Measurements from ENCODE around the gene THAP3.

DNA sequence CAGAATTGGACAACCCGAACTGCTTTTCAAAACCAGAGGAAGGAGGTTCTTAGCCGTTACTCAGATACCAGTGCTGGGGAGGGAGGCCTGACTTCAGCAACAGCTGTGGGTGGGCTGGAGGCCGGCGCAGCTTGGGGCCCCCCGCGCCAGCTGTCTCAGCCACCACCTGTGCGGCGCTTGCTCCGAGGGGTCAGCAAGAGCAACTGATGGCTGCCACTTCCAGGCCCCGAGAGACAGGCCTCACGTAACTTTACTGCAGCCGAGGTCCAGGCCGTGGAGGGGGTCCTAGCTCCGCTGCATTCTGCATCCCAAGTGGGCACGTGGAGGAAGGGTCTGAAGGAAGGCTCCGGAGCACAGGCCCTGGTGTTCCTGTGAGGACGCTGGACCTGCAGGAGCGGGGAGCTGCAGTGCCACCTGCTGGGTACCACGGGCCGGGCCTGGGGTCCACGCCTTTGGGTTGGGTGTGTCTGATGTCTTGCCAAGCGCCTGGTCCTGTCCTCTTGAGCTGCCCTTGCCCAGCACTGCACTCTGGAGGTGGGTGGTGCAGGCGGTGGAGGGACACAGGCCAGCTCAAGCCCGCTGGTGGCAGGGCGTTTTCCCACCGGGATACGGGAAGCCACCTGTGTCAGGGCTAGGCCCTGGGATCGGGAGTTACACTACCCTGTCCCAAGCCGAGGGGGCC lies 9.8 kb downstream of the THAP3 start:
- TF ChIP-seq, protein P1, sequence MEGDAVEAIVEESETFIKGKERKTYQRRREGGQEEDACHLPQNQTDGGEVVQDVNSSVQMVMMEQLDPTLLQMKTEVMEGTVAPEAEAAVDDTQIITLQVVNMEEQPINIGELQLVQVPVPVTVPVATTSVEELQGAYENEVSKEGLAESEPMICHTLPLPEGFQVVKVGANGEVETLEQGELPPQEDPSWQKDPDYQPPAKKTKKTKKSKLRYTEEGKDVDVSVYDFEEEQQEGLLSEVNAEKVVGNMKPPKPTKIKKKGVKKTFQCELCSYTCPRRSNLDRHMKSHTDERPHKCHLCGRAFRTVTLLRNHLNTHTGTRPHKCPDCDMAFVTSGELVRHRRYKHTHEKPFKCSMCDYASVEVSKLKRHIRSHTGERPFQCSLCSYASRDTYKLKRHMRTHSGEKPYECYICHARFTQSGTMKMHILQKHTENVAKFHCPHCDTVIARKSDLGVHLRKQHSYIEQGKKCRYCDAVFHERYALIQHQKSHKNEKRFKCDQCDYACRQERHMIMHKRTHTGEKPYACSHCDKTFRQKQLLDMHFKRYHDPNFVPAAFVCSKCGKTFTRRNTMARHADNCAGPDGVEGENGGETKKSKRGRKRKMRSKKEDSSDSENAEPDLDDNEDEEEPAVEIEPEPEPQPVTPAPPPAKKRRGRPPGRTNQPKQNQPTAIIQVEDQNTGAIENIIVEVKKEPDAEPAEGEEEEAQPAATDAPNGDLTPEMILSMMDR (IDR thresholded peaks at IDR 0.05), result peak; percentile 36 to 70 (median 48)
- TF ChIP-seq POLR2AphosphoS5 (IDR thresholded peaks at IDR 0.05) (peak in 2 of 3 donors; percentile 20 to 36), POLR2A (IDR thresholded peaks at IDR 0.05) (no peak)
